A549 (cell line): ENCODE results near the gene TTC1.

ENCODE experiments used
- ESRRA ChIP-seq: fragments of 150-350 bp; IDR thresholded peaks from 2 replicates; pipeline ENCODE4 v1.6.1; 2014; ENCODE audit warnings: mild to moderate bottlenecking, low read length, borderline replicate concordance
- HDAC2 ChIP-seq: fragments of 200-600 bp; sonication (generic); IDR thresholded peaks from 2 replicates; pipeline ENCODE4 v1.6.1; 2016
- POLR2A ChIP-seq: IDR thresholded peaks from 2 replicates; pipeline ENCODE4 v1.6.1; 2012; ENCODE audit warnings: mild to moderate bottlenecking, low read length
- POLR2AphosphoS2 ChIP-seq: conservative IDR thresholded peaks from 2 replicates; pipeline ENCODE4 v1.6.1; 2012; ENCODE audit warnings: low read length, improper control_type of control experiment, inconsistent platforms
- RAD21 ChIP-seq, 2 experiments: fragments of >200 bp in 1 of 2; sonication (Bioruptor Twin) in 1 of 2; formaldehyde crosslinking in 1 of 2; IDR thresholded peaks in 1 of 2; conservative IDR thresholded peaks in 1 of 2; 2 replicates in 1 of 2; 3 replicates in 1 of 2; pipeline ENCODE4 v1.6.1; 2012 to 2018; ENCODE audit warnings: inconsistent platforms in 1 of 2
- RARB ChIP-seq: fragments of 250-450 bp; sonication (Bioruptor Pico); IDR thresholded peaks from 2 replicates; pipeline ENCODE4 v1.8.0; 2021; ENCODE audit warnings: mild to moderate bottlenecking, moderate library complexity
- RCOR1 ChIP-seq: fragments of 150-350 bp; IDR thresholded peaks from 2 replicates; pipeline ENCODE4 v1.6.1; 2014; ENCODE audit warnings: antibody characterized with exemption, low read length, low read depth
- RFX5 ChIP-seq: fragments of 450-650 bp; IDR thresholded peaks from 2 replicates; pipeline ENCODE4 v1.7.1; 2014; ENCODE audit warnings: antibody characterized with exemption, mild to moderate bottlenecking, moderate library complexity
- TP53 ChIP-seq: fragments of 250-450 bp; sonication (Bioruptor Pico); IDR thresholded peaks from 2 replicates; pipeline ENCODE4 v1.5.0; 2021; ENCODE audit warnings: mild to moderate bottlenecking, moderate library complexity
- TF ChIP-seq, protein P1 (sequence below): fragments of >200 bp; sonication (Bioruptor Twin); formaldehyde crosslinking; IDR thresholded peaks from 3 replicates; pipeline ENCODE4 v1.5.1; 2016
- TF ChIP-seq, protein P2 (sequence below): IDR thresholded peaks from 2 replicates; pipeline ENCODE4 v1.6.1; 2012

- TF ChIP-seq, protein P1, sequence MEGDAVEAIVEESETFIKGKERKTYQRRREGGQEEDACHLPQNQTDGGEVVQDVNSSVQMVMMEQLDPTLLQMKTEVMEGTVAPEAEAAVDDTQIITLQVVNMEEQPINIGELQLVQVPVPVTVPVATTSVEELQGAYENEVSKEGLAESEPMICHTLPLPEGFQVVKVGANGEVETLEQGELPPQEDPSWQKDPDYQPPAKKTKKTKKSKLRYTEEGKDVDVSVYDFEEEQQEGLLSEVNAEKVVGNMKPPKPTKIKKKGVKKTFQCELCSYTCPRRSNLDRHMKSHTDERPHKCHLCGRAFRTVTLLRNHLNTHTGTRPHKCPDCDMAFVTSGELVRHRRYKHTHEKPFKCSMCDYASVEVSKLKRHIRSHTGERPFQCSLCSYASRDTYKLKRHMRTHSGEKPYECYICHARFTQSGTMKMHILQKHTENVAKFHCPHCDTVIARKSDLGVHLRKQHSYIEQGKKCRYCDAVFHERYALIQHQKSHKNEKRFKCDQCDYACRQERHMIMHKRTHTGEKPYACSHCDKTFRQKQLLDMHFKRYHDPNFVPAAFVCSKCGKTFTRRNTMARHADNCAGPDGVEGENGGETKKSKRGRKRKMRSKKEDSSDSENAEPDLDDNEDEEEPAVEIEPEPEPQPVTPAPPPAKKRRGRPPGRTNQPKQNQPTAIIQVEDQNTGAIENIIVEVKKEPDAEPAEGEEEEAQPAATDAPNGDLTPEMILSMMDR, result no peak
- no peak for TF ChIP-seq RARB (CRISPR knock-in tag)
- TF ChIP-seq, protein P2, sequence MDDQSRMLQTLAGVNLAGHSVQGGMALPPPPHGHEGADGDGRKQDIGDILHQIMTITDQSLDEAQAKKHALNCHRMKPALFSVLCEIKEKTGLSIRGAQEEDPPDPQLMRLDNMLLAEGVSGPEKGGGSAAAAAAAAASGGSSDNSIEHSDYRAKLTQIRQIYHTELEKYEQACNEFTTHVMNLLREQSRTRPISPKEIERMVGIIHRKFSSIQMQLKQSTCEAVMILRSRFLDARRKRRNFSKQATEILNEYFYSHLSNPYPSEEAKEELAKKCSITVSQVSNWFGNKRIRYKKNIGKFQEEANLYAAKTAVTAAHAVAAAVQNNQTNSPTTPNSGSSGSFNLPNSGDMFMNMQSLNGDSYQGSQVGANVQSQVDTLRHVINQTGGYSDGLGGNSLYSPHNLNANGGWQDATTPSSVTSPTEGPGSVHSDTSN, result no peak
- no peak for TF ChIP-seq POLR2A
- TF ChIP-seq ESRRA, result no peak
- TF ChIP-seq POLR2AphosphoS2, result no peak
- no peak for TF ChIP-seq RAD21 (conservative IDR thresholded peaks at IDR 0.05 in 1 of 2, IDR thresholded peaks at IDR 0.05 in 1 of 2)
- no peak for TF ChIP-seq TP53 (CRISPR knock-in tag)
- no peak for TF ChIP-seq RCOR1
- no peak for TF ChIP-seq HDAC2
- TF ChIP-seq RFX5, result no peak
Measured at GRCh38 chr5:160081495-160081894, 72.6 kb downstream of the TTC1 start.
